Right lung (tissue), 5 donors: Measurements from ENCODE around the gene TBL1XR1. TPM values are rescaled to one million over a fixed set of nuclear protein-coding genes. Genes with fewer than 3 reads are reported as not detected.
"Not testable (repeated sequence)": the region's sequence is repeated elsewhere in the genome, so short reads cannot be mapped to it uniquely, and the experiment has no call there.

Source experiments
- DNase-seq, 2 donors: peaks; one replicate each; pipeline ENCODE4 v3.0.0-alpha.2; 2013
- polyA plus RNA-seq, 5 donors: library from polyadenylated mRNA; unstranded; fragments of 120-200 nt; gene quantifications; one replicate each; pipeline versions ENCODE4 v1.2.1 to v1.2.3, GENCODE V29; 2013; ENCODE audit warnings: inconsistent platforms in 1 of 5, low replicate concordance in 1 of 5; ENCODE audit not compliant: insufficient read length in 5 of 5, insufficient read depth in 1 of 5

TBL1XR1 gene
- polyA plus RNA-seq, 5 donors = 90.4 to 166 (median 153) TPM

DNA sequence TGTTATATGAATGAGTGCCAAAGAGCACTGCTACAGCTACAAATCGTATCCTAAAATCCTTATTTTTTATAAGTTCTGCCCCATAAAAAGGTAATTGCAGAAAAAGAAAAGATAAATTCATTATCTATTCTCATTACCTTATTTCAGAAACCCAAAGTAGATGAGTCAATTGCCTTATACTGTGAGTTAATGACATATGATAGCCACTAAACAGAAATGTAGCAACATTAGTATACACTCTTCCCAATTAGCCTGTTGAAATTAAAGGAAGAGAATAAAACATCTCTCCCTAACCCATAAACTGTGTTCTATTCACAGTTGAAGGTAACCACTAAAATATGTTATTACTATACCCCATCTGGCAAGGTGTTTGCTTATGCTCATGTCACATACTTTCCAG lies 11.0 kb downstream of the TBL1XR1 start:
- no peak for DNase-seq

DNA sequence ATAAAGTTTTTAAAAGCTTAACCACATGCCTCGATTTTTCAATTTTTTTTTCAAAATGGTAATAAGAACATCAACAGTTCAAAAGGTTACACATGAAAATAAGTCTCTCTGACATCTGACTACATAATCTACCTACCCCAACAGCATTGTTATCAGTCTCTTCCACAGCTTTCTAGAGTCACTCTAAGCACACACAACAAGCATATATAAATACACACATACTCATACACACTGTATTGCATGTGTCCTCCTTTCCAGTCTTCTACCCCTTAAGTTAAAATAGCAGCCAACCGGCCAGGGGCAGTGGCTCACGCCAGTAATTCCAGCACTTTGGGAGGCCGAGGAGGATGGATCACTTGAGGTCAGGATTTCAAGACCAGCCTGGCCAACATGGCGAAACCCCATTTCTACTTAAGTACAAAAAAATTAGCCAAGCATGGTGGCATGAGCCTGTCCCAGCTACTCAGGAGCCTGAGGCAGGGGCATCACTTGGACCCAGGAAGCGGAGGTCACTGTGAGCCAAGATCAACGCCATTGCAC lies 12.2 kb downstream of the TBL1XR1 start:
- no peak for DNase-seq

DNA sequence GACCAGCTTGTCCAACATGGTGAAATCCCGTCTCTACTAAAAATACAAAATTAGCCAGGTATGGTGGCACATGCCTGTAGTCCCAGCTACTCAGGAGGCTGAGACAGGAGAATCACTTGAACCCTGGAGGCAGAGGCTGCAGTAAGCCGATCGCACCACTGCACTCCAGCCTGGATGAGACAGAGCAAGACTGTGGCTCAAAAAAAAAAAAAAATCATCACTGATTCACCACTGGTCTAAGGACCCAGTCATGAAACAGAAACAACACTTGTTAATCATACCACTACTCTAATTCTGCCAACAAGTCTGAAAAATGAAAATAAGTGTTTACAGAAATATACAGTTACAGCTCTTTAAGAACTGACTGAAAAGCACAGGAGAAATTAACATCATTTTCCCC lies 12.7 kb downstream of the TBL1XR1 start:
- not testable (repeated sequence) for DNase-seq

GRCh38 chr3:177182352-177182751 lies 14.9 kb downstream of the TBL1XR1 start:
- DNase-seq = no peak

DNA sequence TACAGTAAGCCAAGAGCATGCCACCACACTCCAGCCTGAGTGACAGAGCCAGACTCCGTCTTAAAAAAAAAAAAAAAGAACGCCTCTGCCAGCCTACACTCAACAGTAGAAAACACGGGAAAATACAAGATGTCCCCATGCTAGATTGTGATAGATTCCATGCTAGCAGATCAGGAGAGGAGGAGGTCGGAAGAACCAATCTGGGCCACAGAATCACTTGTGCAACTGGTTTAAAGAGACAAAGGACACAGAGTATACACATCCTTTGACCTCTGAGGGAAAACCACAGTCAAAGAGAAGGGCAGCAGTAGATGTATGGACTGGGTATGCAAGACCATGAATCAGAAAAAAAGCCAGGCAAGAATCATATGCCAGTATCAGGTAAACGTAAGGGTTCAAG lies 15.9 kb downstream of the TBL1XR1 start:
- no peak for DNase-seq

DNA sequence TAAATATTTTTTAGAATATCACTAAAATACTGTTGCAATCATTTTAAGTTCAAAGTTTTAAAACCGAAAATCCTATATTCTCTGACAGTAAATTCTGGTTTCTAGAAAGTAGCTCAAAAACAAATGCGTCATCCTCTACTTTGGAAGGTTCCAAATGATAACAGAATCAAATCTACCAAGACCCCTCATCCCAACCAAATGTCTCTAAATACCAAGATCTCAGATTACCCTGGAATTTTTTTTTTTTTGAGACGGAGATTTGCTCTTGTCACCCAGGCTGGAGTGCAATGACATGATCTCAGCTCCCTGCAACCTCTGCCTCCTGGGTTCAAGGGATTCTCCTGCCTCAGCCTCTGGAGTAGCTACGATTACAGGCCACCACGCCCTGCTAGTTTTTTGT lies 16.8 kb downstream of the TBL1XR1 start:
- DNase-seq = no peak

- DNase-seq = no peak
Measured at GRCh38 chr3:177179281-177180067, 17.8 kb downstream of the TBL1XR1 start.

DNA sequence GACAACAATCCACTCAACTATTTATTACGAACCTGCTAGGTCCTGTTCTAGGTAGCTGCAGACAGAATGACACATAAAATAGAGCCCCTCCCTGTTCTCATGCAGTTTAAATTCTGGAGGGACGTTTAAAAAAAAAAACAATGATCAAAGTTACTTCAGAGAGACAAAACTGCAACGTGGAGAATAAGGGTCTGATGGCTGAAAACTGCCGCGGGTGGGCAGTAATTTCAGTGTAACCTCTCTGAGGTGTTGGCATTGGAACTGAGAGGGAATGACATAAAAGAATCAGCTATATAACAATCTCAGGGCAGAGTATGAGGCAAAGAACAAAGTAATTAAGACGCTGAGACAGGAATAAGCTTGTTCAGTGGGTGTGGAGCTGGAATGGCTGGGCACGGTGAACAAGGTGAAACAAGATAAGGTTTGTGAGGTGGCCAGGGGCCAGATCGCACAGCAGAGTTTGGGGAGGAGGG lies 19.5 kb downstream of the TBL1XR1 start:
- DNase-seq = no peak

DNA sequence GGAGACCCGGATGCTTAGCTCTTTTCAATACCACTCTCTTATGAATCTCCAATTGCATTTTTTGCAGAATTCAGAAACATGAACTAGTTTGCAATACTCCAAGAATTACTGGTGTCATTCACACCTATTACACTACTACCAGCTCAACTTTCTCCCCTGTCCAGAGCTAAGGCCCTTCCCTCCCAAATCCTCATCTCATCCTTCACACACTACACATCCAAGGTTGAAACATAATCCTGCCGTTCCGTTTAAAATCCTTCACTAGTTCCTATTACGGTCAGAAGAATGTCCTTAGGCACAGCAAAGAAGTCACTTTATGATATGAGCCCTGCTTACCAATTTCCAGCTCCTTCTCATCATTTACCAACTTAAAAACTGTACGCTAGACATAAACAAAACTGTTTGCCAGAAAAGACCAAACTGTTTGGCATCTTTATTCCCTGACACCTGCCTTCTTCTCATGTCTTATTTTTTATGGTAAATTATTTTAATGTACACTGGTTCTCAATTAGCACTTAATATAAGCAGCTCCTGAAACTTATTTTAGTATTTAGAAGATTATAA lies 22.6 kb downstream of the TBL1XR1 start:
- DNase-seq = no peak

DNA sequence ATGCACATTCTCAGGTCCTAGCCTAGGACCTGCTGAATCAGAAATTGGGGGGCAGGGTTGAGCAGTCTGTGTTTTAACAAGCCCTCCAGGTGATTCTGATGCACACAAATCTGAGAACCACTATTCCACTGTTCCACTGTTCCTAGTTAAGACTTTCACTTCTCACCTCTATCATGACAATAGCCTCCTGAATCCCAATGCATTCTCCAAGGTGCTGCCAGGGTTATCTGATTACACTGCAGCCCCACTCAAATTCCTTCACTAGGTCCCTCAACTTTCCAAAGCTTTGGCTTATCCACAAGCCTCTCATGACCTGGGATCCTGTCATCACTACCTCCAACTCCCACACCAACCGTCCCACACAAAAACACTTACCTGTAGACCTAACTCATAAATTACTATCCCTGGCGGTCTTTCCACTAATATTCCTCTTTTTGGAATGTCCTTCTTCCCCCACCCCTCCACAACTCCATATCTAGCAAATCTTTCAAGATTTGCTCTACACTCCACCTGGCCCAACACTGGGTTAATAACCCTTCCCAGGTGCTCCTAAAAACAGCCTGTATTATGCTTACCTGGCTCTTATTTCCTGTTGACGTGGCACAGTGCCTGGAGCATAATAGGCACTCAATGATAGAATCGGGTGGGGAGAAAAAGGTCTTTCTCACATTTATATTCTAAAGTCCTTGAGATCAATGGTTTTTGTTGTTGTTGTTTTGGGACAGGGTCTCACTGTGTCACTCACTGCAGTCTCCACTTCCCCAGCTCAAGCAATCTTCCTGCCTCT lies 27.2 kb downstream of the TBL1XR1 start:
- DNase-seq = no peak

DNA sequence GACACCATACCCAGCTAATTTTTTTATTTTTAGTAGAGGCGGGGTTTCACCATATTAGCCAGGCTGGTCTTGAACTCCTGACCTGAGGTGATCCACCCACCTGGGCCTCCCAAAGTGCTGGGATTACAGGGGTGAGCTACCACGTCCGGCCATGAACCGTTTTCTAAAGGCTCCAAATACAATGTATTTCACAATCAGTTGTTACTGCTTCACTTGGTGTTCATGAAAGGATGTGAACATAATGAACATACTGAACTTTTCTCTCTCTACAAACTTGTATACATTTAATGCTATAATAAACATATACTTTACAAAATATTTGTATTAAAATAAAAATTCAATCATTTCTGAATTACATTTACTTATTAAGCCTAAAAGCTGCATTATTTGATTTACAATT lies 28.9 kb downstream of the TBL1XR1 start:
- no peak for DNase-seq

GRCh38 chr3:177162742-177163141 lies 34.5 kb downstream of the TBL1XR1 start:
- no peak for DNase-seq

GRCh38 chr3:177161603-177162002 lies 35.7 kb downstream of the TBL1XR1 start:
- not testable (repeated sequence) for DNase-seq

DNA sequence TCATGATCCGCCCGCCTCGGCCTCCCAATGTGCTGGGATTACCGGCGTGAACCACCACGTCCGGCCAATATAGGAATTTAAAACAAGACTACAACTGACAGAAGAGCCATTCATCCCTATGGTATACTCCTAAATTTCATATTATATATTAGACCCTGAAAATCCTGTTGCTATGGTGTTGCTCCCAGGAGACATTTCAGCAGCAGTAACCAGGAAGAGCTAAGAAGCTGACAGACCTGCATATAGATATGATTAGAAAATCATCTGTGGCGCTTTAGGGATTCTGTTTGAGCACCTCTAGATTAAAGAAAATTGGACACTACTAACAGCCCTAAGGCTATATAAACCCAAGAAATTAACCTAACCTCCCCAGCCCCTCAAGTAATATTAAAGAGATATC lies 38.8 kb downstream of the TBL1XR1 start:
- no peak for DNase-seq

- no peak for DNase-seq
Measured at GRCh38 chr3:177157492-177157891, 39.8 kb downstream of the TBL1XR1 start.

- no peak for DNase-seq
Measured at GRCh38 chr3:177154733-177155132, 42.5 kb downstream of the TBL1XR1 start.

GRCh38 chr3:177150970-177151627 lies 46.2 kb downstream of the TBL1XR1 start:
- DNase-seq = peak in 1 of 2 donors; percentile 47

- no peak for DNase-seq
Measured at GRCh38 chr3:177150218-177150916, 46.9 kb downstream of the TBL1XR1 start.

- no peak for DNase-seq
Measured at GRCh38 chr3:177149106-177149505, 48.2 kb downstream of the TBL1XR1 start.

- no peak for DNase-seq
Measured at GRCh38 chr3:177147790-177148189, 49.5 kb downstream of the TBL1XR1 start.

DNA sequence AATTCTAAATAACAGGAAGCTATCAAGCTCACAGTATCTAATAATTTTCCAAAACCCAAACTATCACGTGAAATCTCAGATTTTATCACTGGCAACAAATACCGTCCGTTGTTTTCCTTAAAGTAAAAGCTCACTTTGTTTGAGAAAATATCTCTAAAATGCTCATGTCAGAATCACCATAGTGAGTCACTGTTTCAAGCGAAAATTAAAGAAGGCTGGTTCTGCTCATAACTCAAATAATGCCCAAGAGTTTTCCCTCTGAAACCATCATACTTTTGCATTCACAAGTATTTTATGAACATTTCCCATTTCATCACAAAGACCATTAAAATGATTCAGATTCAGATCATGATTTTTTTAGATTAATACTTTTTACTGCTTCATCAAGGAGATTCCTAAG lies 50.6 kb downstream of the TBL1XR1 start:
- no peak for DNase-seq
